HFFc6 (cell line): ENCODE data around the gene EIF4G3. TPM values are rescaled to one million over a fixed set of nuclear protein-coding genes. Genes with fewer than 3 reads are reported as not detected.
A peak's percentile ranks its signal among the peaks of the same experiment; 100 is the strongest.

ENCODE experiments used
- DNase-seq: peaks from one replicate; pipeline ENCODE4 v3.0.0-alpha.2; 2018
- H3K27ac Mint-ChIP-seq: 2 replicates; pipeline ENCODE4 v1.8.0; 2020; ENCODE audit warnings: mild to moderate bottlenecking, mixed read lengths
- H3K27me3 Mint-ChIP-seq: 2 replicates; pipeline ENCODE4 v1.8.0; 2021; ENCODE audit warnings: mild to moderate bottlenecking, moderate library complexity, mixed read lengths; ENCODE audit not compliant: insufficient read depth
- H3K36me3 Mint-ChIP-seq: 2 replicates; pipeline ENCODE4 v1.8.0; 2021; ENCODE audit warnings: low read depth, mixed read lengths
- H3K4me1 Mint-ChIP-seq: 2 replicates; pipeline ENCODE4 v1.8.0; 2020; ENCODE audit warnings: low read depth, mixed read lengths
- H3K4me3 Mint-ChIP-seq: 2 replicates; pipeline ENCODE4 v1.8.0; 2020; ENCODE audit warnings: mild to moderate bottlenecking, moderate library complexity, mixed read lengths
- H3K9me3 Mint-ChIP-seq: 2 replicates; pipeline ENCODE4 v1.8.0; 2020; ENCODE audit warnings: mild to moderate bottlenecking, mixed read lengths
- total RNA-seq, 6 experiments: library from RNA; stranded (reverse); fragmentation: NEBNext Ultra II Directional; extraction: Animal tissue kit (Norgen Biotek cat#: 25700); gene quantifications; 2 replicates in 1 of 6; 3 replicates in 5 of 6; pipeline ENCODE4 v1.2.3, GENCODE V29; 2021
- TF ChIP-seq, protein P1 (sequence below): fragments of 200-600 bp; sonication (generic); IDR thresholded peaks from 2 replicates; pipeline ENCODE4 v1.5.0; 2021; ENCODE audit warnings: antibody characterized with exemption, mild to moderate bottlenecking

Gene EIF4G3
- total RNA-seq, 6 experiments from 2014 or later: 79.5 to 88.6 (median 82.0) TPM

DNA sequence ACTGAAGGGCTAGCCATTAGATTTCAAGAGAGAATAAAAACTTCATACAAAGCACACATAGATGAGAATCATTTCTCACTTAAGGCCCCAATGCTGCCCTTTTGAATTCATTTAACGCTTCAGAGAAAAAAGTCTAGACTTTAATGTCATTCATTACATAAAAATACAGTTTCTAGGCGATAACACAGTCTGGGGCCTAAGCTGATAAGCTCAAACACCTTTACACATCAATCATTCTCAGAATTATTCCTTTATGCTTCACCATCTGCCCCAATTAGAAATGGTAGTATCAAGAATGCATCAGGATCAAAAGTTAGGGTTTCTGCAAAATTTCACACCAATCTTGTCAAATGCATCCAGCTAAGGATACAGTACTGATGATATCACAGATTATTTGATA, 289.5 kb downstream of the EIF4G3 start:
- Mint-ChIP-seq H3K9me3 (no peaks in the 10 kb centered on the region), H3K36me3 (peaks cover 14% of the 10 kb centered on the region), H3K4me3 (no peak overlapping the region), H3K27ac (no peak overlapping the region), H3K4me1 (peaks cover 23% of the 10 kb centered on the region), H3K27me3 (no peaks in the 10 kb centered on the region)
- TF ChIP-seq, protein P1, sequence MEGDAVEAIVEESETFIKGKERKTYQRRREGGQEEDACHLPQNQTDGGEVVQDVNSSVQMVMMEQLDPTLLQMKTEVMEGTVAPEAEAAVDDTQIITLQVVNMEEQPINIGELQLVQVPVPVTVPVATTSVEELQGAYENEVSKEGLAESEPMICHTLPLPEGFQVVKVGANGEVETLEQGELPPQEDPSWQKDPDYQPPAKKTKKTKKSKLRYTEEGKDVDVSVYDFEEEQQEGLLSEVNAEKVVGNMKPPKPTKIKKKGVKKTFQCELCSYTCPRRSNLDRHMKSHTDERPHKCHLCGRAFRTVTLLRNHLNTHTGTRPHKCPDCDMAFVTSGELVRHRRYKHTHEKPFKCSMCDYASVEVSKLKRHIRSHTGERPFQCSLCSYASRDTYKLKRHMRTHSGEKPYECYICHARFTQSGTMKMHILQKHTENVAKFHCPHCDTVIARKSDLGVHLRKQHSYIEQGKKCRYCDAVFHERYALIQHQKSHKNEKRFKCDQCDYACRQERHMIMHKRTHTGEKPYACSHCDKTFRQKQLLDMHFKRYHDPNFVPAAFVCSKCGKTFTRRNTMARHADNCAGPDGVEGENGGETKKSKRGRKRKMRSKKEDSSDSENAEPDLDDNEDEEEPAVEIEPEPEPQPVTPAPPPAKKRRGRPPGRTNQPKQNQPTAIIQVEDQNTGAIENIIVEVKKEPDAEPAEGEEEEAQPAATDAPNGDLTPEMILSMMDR: no peak
- no peak for DNase-seq

DNA sequence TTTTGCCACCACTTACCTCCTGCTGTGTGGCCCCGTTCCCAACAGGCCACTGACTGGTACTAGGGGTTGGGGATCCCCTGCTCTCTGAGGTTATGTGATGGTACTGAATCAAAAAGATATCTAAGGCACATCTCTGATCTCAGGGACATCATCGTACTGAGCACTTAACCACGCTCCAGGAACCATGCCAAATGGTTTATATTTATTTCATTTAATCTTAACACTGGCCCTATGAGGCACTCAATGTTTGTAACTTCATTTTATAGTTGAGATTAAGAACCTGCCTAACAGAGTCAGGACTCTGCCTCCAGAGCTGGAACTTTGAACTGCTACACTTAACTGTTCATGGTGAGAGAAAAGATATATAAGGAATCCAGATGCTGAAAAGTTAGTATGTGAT, 291.6 kb downstream of the EIF4G3 start:
- TF ChIP-seq, protein P1: no peak
- peaks cover 23% of the 10 kb centered on the region for H3K4me1 Mint-ChIP-seq
- H3K27ac Mint-ChIP-seq: no peak overlapping the region; the same call in 1 of the 2 replicates

DNA sequence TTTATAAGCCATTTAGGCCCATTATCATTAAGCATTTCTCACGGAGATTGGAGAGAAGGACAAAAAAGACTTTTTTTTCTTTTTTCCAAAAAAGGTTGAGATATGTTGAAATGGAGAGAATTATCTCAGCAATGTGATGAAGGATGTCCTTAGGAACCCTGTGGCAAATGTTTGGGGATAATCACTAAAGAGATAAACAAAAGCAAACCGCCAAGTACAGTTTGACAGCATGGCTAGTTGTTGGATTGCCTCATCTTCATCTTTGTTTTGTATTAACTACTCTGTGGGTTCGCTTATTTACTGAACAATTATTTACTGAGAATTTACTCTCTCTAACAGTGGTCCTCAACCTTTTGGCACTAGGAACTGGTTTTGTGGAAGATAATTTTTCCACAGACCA, 292.2 kb downstream of the EIF4G3 start:
- H3K27me3 Mint-ChIP-seq: no peaks in the 10 kb centered on the region
- TF ChIP-seq, protein P1: no peak
- H3K4me3 Mint-ChIP-seq: no peak overlapping the region
- peaks cover 19% of the 10 kb centered on the region for H3K36me3 Mint-ChIP-seq
- H3K27ac Mint-ChIP-seq: no peak overlapping the region
- DNase-seq: no peak
- H3K4me1 Mint-ChIP-seq: peaks cover 23% of the 10 kb centered on the region
- no peaks in the 10 kb centered on the region for H3K9me3 Mint-ChIP-seq

More for the DNA sequence above, 291.6 kb downstream of the EIF4G3 start:
- H3K4me3 Mint-ChIP-seq: no peak overlapping the region
- peak; percentile 6 for DNase-seq
- H3K9me3 Mint-ChIP-seq: no peaks in the 10 kb centered on the region
- no peaks in the 10 kb centered on the region for H3K27me3 Mint-ChIP-seq
- peaks cover 19% of the 10 kb centered on the region for H3K36me3 Mint-ChIP-seq

DNA sequence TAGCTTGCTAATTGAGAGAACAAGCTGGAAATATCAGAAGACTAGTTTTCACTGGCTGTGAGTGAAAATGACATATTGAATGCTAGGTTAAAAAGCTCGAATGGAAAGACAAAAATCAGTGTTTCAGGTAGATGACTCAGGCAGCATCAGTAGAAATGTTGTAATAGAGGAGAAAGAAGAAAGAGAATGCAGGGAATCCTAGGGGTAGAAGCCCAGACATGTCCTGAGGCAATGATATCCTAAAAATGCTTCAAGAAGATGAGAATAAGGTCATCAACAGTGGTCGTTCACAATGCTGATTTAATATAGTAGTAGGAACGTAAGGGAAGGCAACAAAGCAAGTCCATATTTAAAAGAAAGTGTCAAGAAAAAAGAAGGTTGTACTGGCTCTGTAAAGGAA, 292.9 kb downstream of the EIF4G3 start:
- TF ChIP-seq, protein P1: no peak

DNA sequence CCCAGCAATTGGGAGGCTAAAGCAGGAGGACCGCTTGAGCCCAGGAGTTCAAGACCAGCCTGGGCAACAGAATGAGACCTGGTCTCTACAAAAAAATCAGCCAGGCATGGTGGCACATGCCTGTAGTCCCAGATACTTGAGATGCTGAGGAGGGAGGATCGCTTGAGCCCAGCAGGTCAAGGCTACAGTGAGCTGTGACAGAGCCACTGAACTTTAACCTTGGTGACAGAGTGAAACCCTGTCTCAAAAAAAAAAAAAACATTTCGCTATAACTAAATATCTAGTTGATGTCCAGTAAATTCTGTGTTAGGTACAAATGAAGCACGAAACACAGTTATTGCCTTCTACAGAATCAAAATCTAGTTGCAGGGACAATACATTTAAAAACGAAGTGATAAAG, 293.9 kb downstream of the EIF4G3 start:
- no peaks in the 10 kb centered on the region for H3K27me3 Mint-ChIP-seq
- H3K4me1 Mint-ChIP-seq: peaks cover 23% of the 10 kb centered on the region
- DNase-seq: no peak
- peak overlapping the region; percentile 43 for H3K27ac Mint-ChIP-seq
- no peak overlapping the region for H3K4me3 Mint-ChIP-seq
- H3K9me3 Mint-ChIP-seq: no peaks in the 10 kb centered on the region
- H3K36me3 Mint-ChIP-seq: peaks cover 31% of the 10 kb centered on the region
- TF ChIP-seq, protein P1: no peak

More for the DNA sequence above, 292.9 kb downstream of the EIF4G3 start:
- peak; percentile 12 for DNase-seq
- Mint-ChIP-seq H3K27ac (peak overlapping the region; percentile 65), H3K4me3 (no peak overlapping the region), H3K36me3 (peaks cover 24% of the 10 kb centered on the region), H3K9me3 (no peaks in the 10 kb centered on the region), H3K27me3 (no peaks in the 10 kb centered on the region), H3K4me1 (peaks cover 23% of the 10 kb centered on the region)

DNA sequence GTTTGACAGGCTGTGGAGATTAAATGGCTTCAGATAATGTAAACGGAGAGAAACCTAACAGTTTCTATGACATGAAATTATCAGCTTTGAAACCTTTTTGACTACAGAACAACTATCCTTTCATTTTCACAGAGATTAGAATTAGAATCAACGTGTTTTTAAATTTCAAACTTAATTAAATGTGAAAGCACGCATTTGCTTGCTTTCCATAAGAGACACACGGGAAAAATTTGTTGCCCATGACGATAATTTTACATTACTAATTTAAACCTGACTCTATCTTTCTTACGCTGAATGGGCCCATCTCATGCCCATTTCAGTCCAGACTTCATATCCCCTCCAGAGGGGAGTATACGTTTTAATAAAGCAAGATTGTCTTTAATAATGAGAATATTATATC, 297.9 kb downstream of the EIF4G3 start:
- Mint-ChIP-seq H3K9me3 (no peaks in the 10 kb centered on the region), H3K4me3 (no peak overlapping the region), H3K36me3 (peaks cover 40% of the 10 kb centered on the region), H3K27me3 (peaks cover 2% of the 10 kb centered on the region; the same call in 1 of the 2 replicates), H3K27ac (no peak overlapping the region), H3K4me1 (peaks cover 9% of the 10 kb centered on the region)
- TF ChIP-seq, protein P1: no peak
- DNase-seq: no peak
